CD4-positive, alpha-beta T cell (primary cell): ENCODE measurements around the gene ABHD13. TPM values are rescaled to one million over a fixed set of nuclear protein-coding genes. Genes with fewer than 3 reads are reported as not detected.

Source experiments
- ATAC-seq: fragments of 200-7000 bp; cut with Tn5 transposase; one replicate; pipeline ENCODE4 v1.10.0; 2022; ENCODE audit warnings: mild to moderate bottlenecking; ENCODE audit not compliant: poor library complexity
- CTCF ChIA-PET: fragments of 350-600 bp; sonication (Branson Sonifier 250); formaldehyde crosslinking; loops from one replicate; lab custom pipeline; 2021; ENCODE audit warnings: antibody characterized with exemption, inconsistent platforms; lab: Charles Lee
- POLR2A ChIA-PET: fragments of 350-600 bp; sonication (Branson Sonifier 250); formaldehyde crosslinking; loops from one replicate; lab custom pipeline; 2021; ENCODE audit warnings: antibody characterized with exemption, inconsistent platforms; lab: Charles Lee
- DNase-seq, 14 experiments: peaks; one replicate each; pipeline ENCODE4 v3.0.0-alpha.2; 2013 to 2020; ENCODE audit warnings: mixed read lengths in 2 of 14
- H3K27ac ChIP-seq, 2 donors: one replicate each; pipeline versions ENCODE4 v1.5.1 to v1.7.0; 2013; ENCODE audit warnings: low read length in 2 of 2, low read depth in 1 of 2, mild to moderate bottlenecking in 1 of 2
- H3K27me3 ChIP-seq, 2 experiments: 1 replicate in 1 of 2; 2 replicates in 1 of 2; pipeline versions ENCODE4 v1.6.1 to v1.7.0; 2013; ENCODE audit warnings: low read length in 2 of 2, control low read depth in 1 of 2, mild to moderate bottlenecking in 1 of 2, moderate library complexity in 1 of 2; ENCODE audit not compliant: insufficient read depth in 2 of 2, control insufficient read depth in 1 of 2
- H3K36me3 ChIP-seq: one replicate; pipeline ENCODE4 v1.6.1; 2013; ENCODE audit warnings: low read length, control low read depth; ENCODE audit not compliant: insufficient read depth
- H3K4me1 ChIP-seq: one replicate; pipeline ENCODE4 v1.6.1; 2013; ENCODE audit warnings: low read length, control low read depth; ENCODE audit not compliant: insufficient read depth
- H3K4me3 ChIP-seq: one replicate; pipeline ENCODE4 v1.5.1; 2013; ENCODE audit warnings: mild to moderate bottlenecking, low read length, moderate library complexity
- H3K9me3 ChIP-seq, 2 experiments: 1 replicate in 1 of 2; 2 replicates in 1 of 2; pipeline versions ENCODE4 v1.6.1 to v1.7.0; 2013; ENCODE audit warnings: low read length in 2 of 2, mild to moderate bottlenecking in 2 of 2, control low read depth in 1 of 2, moderate library complexity in 1 of 2; ENCODE audit not compliant: control insufficient read depth in 1 of 2, insufficient read depth in 1 of 2
- H3K27ac Mint-ChIP-seq: one replicate; pipeline ENCODE4 v1.8.0; 2020; ENCODE audit warnings: mixed read lengths
- H3K27me3 Mint-ChIP-seq: one replicate; pipeline ENCODE4 v1.8.0; 2021; ENCODE audit warnings: mixed read lengths
- H3K36me3 Mint-ChIP-seq: one replicate; pipeline ENCODE4 v1.8.0; 2021; ENCODE audit warnings: low read depth, mixed read lengths
- H3K4me1 Mint-ChIP-seq: one replicate; pipeline ENCODE4 v1.8.0; 2021; ENCODE audit warnings: low read depth, mixed read lengths
- H3K4me3 Mint-ChIP-seq: one replicate; pipeline ENCODE4 v1.8.0; 2020; ENCODE audit warnings: mild to moderate bottlenecking, mixed read lengths
- H3K9me3 Mint-ChIP-seq: one replicate; pipeline ENCODE4 v1.8.0; 2020; ENCODE audit warnings: mixed read lengths
- CTCF ChIP-seq: fragments of 200-600 bp; IDR thresholded peaks from one replicate; pipeline ENCODE4 v1.8.0; 2022; ENCODE audit warnings: antibody characterized with exemption, mild to moderate bottlenecking
- intact Hi-C, 2 experiments: fragments of 100-400 bp; cut with DNase I in 1 of 2; cut with micrococcal nuclease in 1 of 2; formaldehyde crosslinking; loops; one replicate each; pipeline versions ENCODE4 v1.15.1 to v1.9.0; 2023 to 2025; cut with DNase I, micrococcal nuclease
- total RNA-seq, 174 experiments: library from RNA in 2 of 174; stranded (reverse) in 2 of 174; gene quantifications; one replicate each; pipeline ENCODE4 v1.2.3 and lab custom pipeline; 2021 to 2026

Gene ABHD13
- total RNA-seq, 2 experiments from 2014 or later = 18.0 to 18.6 TPM

GRCh38 chr13:108226184-108226583 is 8.0 kb downstream of the ABHD13 start:
- H3K4me3 ChIP-seq = no peak overlapping the region
- H3K36me3 ChIP-seq = peaks cover 14% of the 10 kb centered on the region
- ATAC-seq = peak; percentile 43
- no peak for TF ChIP-seq CTCF
- Mint-ChIP-seq H3K27ac (peak overlapping the region; percentile 31), H3K9me3 (no peaks in the 10 kb centered on the region), H3K4me3 (peak overlapping the region; percentile 26), H3K36me3 (peaks cover 30% of the 10 kb centered on the region), H3K27me3 (no peaks in the 10 kb centered on the region), H3K4me1 (peaks cover 79% of the 10 kb centered on the region)
- ChIA-PET CTCF (no interaction called here), POLR2A (no interaction called here)
- H3K4me1 ChIP-seq = peaks cover 10% of the 10 kb centered on the region
- no peak for DNase-seq
- H3K27me3 ChIP-seq = no peaks in the 10 kb centered on the region
- H3K27ac ChIP-seq = no peak overlapping the region
- H3K9me3 ChIP-seq = no peaks in the 10 kb centered on the region
- intact Hi-C loops = loop anchor here (5.0 to 10.0 kb wide), 3 partner anchors 49 to 281 kb away; no protein-coding TSS in a partner anchor

GRCh38 chr13:108227651-108228272 is 9.6 kb downstream of the ABHD13 start:
- Mint-ChIP-seq H3K4me3 (no peak overlapping the region), H3K27me3 (no peaks in the 10 kb centered on the region), H3K4me1 (peaks cover 72% of the 10 kb centered on the region), H3K9me3 (no peaks in the 10 kb centered on the region), H3K27ac (no peak overlapping the region), H3K36me3 (peaks cover 36% of the 10 kb centered on the region)
- intact Hi-C loops = loop anchor here (2.0 to 10.0 kb wide), 4 partner anchors 47 to 669 kb away; no protein-coding TSS in a partner anchor
- Histone ChIP-seq H3K36me3 (peaks cover 14% of the 10 kb centered on the region), H3K27ac (no peak overlapping the region), H3K4me1 (peaks cover 7% of the 10 kb centered on the region), H3K9me3 (no peaks in the 10 kb centered on the region), H3K27me3 (no peaks in the 10 kb centered on the region), H3K4me3 (no peak overlapping the region)
- DNase-seq (peak in 7 of 14 experiments; percentile 2 to 75 (median 56)), ATAC-seq (peak; percentile 54)
- TF ChIP-seq CTCF = peak; percentile 95
- CTCF ChIA-PET = no interaction called here
- POLR2A ChIA-PET = no interaction called here

- H3K9me3 ChIP-seq = no peaks in the 10 kb centered on the region
- Mint-ChIP-seq H3K9me3 (no peaks in the 10 kb centered on the region), H3K27ac (no peak overlapping the region), H3K4me1 (peaks cover 46% of the 10 kb centered on the region), H3K27me3 (no peaks in the 10 kb centered on the region), H3K36me3 (peaks cover 46% of the 10 kb centered on the region), H3K4me3 (no peak overlapping the region)
- ChIA-PET CTCF (no interaction called here), POLR2A (no interaction called here)
- H3K27ac ChIP-seq = no peak overlapping the region
- peaks cover 14% of the 10 kb centered on the region for H3K36me3 ChIP-seq
- DNase-seq (no peak), ATAC-seq (no peak)
- intact Hi-C loops = loop anchor here in 1 of 2 experiments (5.0 kb wide), 1 partner anchor 667 kb away; no protein-coding TSS in a partner anchor
- H3K4me3 ChIP-seq = no peak overlapping the region
- no peak for TF ChIP-seq CTCF
- no peaks in the 10 kb centered on the region for H3K27me3 ChIP-seq
- peaks cover 5% of the 10 kb centered on the region for H3K4me1 ChIP-seq
Observed at GRCh38 chr13:108230377-108230776, 12.2 kb downstream of the ABHD13 start.
